ENCODE data around the gene DUSP1. TPM values are rescaled to one million over a fixed set of nuclear protein-coding genes. Genes with fewer than 3 reads are reported as not detected.
A peak's percentile ranks its signal among the peaks of the same experiment; 100 is the strongest.

Gene DUSP1
- total and polyA plus RNA-seq, 2 of the 13 experiments (the other 11 are each of a cell fraction or from before 2014, with no cell fraction given): 27.1 to 55.5 TPM

GRCh38 chr5:172768573-172769341 lies 2.2 kb downstream of the DUSP1 start:
- no peak for DNase-seq (ENCODE audit: low spot score)
- POLR2A ChIA-PET: interaction anchor here (1.0 to 17.1 kb wide), 8 partner anchors 10 to 91 kb away, joined by 3 to 425 read pairs (median 42); no protein-coding TSS in a partner anchor
- TF ChIP-seq ZNF776 (CRISPR knock-in tag; IDR thresholded peaks at IDR 0.05) (no peak), THRA (CRISPR knock-in tag; IDR thresholded peaks at IDR 0.05; ENCODE audit: borderline replicate concordance) (no peak), THYN1 (CRISPR knock-in tag; IDR thresholded peaks at IDR 0.05; ENCODE audit: borderline replicate concordance, low read depth) (no peak), KIAA2018 (CRISPR knock-in tag; IDR thresholded peaks at IDR 0.05; ENCODE audit: borderline replicate concordance) (no peak), ZNF772 (CRISPR knock-in tag; IDR thresholded peaks at IDR 0.05) (no peak), ZNF354B (CRISPR knock-in tag; IDR thresholded peaks at IDR 0.05) (no peak), CTCF (CRISPR knock-in tag; IDR thresholded peaks at IDR 0.05) (no peak), MYPOP (CRISPR knock-in tag; IDR thresholded peaks at IDR 0.05) (no peak), KMT2A (CRISPR knock-in tag; IDR thresholded peaks at IDR 0.05) (no peak), MBNL3 (CRISPR knock-in tag; conservative IDR thresholded peaks at IDR 0.05) (no peak)

More at GRCh38 chr5:172768573-172769341, 2.2 kb downstream of the DUSP1 start:
- Histone ChIP-seq H3K4me3 (replicated peaks in 1 of 3; ENCODE audit: insufficient read depth in 1 of 3, low read depth in 2 of 3, low read length in 3 of 3) (peak overlapping the region; percentile 90 to 94 (median 92)), H3K27ac (ENCODE audit: extremely low read length, insufficient read depth, low read length) (peak overlapping the region; percentile 98), H3K9me3 (ENCODE audit: low read length) (no peaks in the 10 kb centered on the region), H3K79me2 (ENCODE audit: insufficient read depth, low read length) (peaks cover 35% of the 10 kb centered on the region), H3K36me3 (replicated peaks in 1 of 2; ENCODE audit: control insufficient read depth in 1 of 2, insufficient read depth in 2 of 2, low read length in 2 of 2) (peaks cover 6 to 27% of the 10 kb centered on the region in 2 experiments), H3K27me3 (ENCODE audit: control insufficient read depth in 1 of 2, insufficient read depth in 2 of 2, low read length in 2 of 2) (no peaks in the 10 kb centered on the region; a peak in 2 of 5 replicates), H3K4me2 (ENCODE audit: low read depth, low read length) (peak overlapping the region; percentile 94), H4K20me1 (ENCODE audit: insufficient read depth, low read length) (peaks cover 44% of the 10 kb centered on the region), H3K4me1 (ENCODE audit: insufficient read depth, low read length) (peaks cover 75% of the 10 kb centered on the region), H3K9ac (ENCODE audit: insufficient read depth, low read depth, low read length) (peak overlapping the region; percentile 99), H2AFZ (ENCODE audit: low read length) (no peak overlapping the region)
- no peak for ATAC-seq
- CTCF ChIA-PET (ENCODE audit: low intra/inter-chr PET ratio, low total read pairs): no interaction called here
- WGBS (ENCODE audit: low lambda C conversion rate): 80% methylated on average over 7 of the region's 20 CpGs
- no TSS peak for BruUV-seq (replicated peaks)
- intact Hi-C loops (cut with micrococcal nuclease; ENCODE audit: unreplicated experiment) (no loop called here), in situ Hi-C loops (cut with HindIII; ENCODE audit: extremely low pct_ligation_motif_present, low pct_unique_long_range_greater_than_20kb) (loop anchor here (5.0 kb wide), 1 partner anchor 36 kb away; no protein-coding TSS in a partner anchor)
- FAIRE-seq: peak; percentile 32
